Activated effector memory CD4-positive, alpha-beta T cell treated with Interleukin-2 at 50 U/mL for 16 hours (primary cell): ENCODE measurements around the gene TMEM273.

Experiments
- DNase-seq: peaks from one replicate; pipeline ENCODE4 v3.0.0-alpha.2; 2020

Gene TMEM273

GRCh38 chr10:49174926-49175500, 13.2 kb downstream of the TMEM273 start:
- no peak for DNase-seq

- no peak for DNase-seq
Observed at GRCh38 chr10:49174261-49174925, 13.8 kb downstream of the TMEM273 start.

GRCh38 chr10:49173853-49174252, 14.3 kb downstream of the TMEM273 start:
- no peak for DNase-seq

GRCh38 chr10:49173201-49173772, 14.9 kb downstream of the TMEM273 start:
- no peak for DNase-seq

- no peak for DNase-seq
Observed at GRCh38 chr10:49172777-49173132, 15.4 kb downstream of the TMEM273 start.

GRCh38 chr10:49172061-49172776, 16.0 kb downstream of the TMEM273 start:
- DNase-seq: no peak

- DNase-seq: no peak
Observed at GRCh38 chr10:49171326-49172060, 16.7 kb downstream of the TMEM273 start.

- no peak for DNase-seq
Observed at GRCh38 chr10:49170632-49171325, 17.4 kb downstream of the TMEM273 start.

- no peak for DNase-seq
Observed at GRCh38 chr10:49169776-49170175, 18.4 kb downstream of the TMEM273 start.

- DNase-seq: no peak
Observed at GRCh38 chr10:49168831-49169500, 19.2 kb downstream of the TMEM273 start.

GRCh38 chr10:49168171-49168540, 20.0 kb downstream of the TMEM273 start:
- no peak for DNase-seq

- DNase-seq: no peak
Observed at GRCh38 chr10:49167425-49168170, 20.6 kb downstream of the TMEM273 start.

- no peak for DNase-seq
Observed at GRCh38 chr10:49166484-49167400, 21.4 kb downstream of the TMEM273 start.

GRCh38 chr10:49165821-49166483, 22.2 kb downstream of the TMEM273 start:
- DNase-seq: no peak

GRCh38 chr10:49165259-49165658, 22.9 kb downstream of the TMEM273 start:
- DNase-seq: no peak

- peak; percentile 20 for DNase-seq
Observed at GRCh38 chr10:49164559-49165188, 23.5 kb downstream of the TMEM273 start.

- no peak for DNase-seq
Observed at GRCh38 chr10:49163741-49164140, 24.4 kb downstream of the TMEM273 start.

GRCh38 chr10:49162761-49163310, 25.4 kb downstream of the TMEM273 start:
- DNase-seq: no peak

- no peak for DNase-seq
Observed at GRCh38 chr10:49162063-49162462, 26.1 kb downstream of the TMEM273 start.
